G401.6 (cell line): Measurements from ENCODE around the gene PSMG4.

Experiments
- FAIRE-seq: peaks from 2 replicates; lab custom pipeline; 2012; peaks lifted over from hg19 to GRCh38; lab: Jason Lieb, UNC

PSMG4 gene

DNA sequence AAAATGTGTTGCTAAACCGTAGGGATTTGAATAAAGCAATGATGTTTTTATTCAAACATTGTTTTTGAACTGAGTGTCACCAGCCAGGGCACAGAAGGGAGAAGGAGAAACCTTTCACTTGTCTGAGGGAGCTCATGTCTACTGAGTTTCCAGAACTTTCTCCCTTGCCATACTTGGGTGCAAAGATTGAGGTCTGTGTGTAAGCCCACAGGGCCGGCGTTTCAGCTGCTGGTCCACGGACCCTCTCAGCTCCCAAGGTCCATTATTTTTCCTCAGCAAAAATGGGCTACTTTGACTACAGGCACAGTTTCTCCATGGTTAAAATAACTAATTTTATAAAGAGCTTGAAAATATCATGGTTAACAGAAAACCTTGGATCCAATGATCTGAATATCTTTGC lies 32.6 kb downstream of the PSMG4 start:
- no peak for FAIRE-seq

- FAIRE-seq: no peak
Observed at GRCh38 chr6:3291987-3292386, 33.2 kb downstream of the PSMG4 start.

- no peak for FAIRE-seq
Observed at GRCh38 chr6:3292431-3293197, 33.9 kb downstream of the PSMG4 start.

DNA sequence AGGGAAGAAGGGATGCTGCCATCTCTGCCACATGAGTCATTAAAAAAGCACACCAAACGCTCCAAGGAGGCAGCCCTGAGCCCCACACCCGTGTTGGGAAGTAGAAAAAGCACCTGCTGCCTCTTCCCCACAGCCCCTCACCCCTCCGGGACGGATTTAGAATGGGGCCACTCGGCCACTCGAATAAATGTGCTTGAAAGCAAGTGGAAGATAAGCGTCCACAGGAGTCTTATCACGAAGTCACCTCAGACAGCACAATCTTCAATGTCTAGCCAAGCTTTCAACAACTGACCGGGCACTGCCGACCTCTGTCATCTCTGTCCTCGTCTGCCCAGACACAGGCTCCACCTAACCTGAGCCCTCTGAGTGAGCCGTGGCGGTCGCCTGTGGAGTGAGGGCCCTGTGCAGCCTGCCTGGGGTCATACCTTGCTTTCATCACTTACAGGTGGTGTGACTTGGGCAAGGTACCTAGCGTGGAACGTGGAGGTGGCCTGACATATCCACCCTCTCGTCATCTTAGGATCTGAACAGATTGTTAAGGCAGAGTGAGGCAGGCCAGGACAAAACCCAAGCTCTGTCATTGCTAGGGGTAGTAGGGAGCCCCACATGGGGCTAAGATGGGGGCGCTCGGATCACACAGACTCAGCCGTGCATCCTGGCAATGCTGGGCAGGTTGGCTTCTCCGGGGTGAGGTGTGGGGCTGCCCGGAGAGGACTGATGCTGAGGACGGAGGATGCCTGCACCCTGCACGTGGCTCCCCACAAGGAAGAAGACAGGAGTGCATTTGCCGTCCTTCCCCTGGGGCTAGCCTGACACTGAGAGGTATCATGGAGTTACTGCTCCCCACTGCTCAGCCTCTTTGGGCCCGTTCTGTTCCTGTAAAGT lies 34.8 kb downstream of the PSMG4 start:
- FAIRE-seq: no peak

DNA sequence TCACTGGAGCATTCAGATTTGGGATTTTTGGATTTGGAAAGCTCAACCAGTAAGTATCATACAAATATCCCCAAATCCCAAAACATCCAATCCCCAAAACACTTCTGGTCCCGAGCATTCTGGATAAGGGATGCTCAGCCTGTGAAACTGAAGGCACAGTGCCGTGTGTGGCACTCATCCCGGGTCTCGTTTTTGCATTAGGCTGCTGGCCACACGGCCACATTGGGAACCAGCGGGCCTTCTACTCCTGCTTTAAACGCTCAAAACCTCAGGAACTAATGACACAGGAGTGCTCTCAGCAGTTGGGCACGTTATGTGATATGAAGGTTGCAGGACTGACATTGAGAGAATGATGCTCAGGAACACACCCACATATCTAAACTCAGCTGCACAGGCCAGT lies 35.6 kb downstream of the PSMG4 start:
- no peak for FAIRE-seq

GRCh38 chr6:3294921-3295871 lies 36.4 kb downstream of the PSMG4 start:
- no peak for FAIRE-seq

GRCh38 chr6:3296078-3296477 lies 37.3 kb downstream of the PSMG4 start:
- no peak for FAIRE-seq

GRCh38 chr6:3296537-3296936 lies 37.8 kb downstream of the PSMG4 start:
- no peak for FAIRE-seq

- FAIRE-seq: no peak
Observed at GRCh38 chr6:3297006-3297405, 38.3 kb downstream of the PSMG4 start.

GRCh38 chr6:3297909-3298308 lies 39.2 kb downstream of the PSMG4 start:
- FAIRE-seq: no peak

DNA sequence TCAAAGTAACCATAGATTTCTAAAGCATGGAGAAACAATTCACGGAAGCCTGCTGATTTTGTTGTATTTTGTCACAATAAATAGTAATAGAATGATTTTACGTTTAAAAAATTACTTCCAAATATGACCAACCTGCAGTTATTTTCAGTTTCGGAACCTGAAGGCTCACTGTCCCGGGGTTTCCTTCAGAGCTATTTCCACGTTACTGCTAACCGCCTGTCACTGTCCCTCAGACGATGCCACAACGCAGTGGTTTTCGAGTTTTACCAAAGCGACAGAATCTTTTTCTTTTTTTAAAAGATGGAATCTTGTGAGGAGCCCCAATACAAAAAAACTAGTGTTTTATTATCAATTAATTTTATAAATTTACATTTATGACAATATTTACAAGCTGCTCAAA lies 40.5 kb downstream of the PSMG4 start:
- FAIRE-seq: no peak

- FAIRE-seq: no peak
Observed at GRCh38 chr6:3301506-3301905, 42.8 kb downstream of the PSMG4 start.

GRCh38 chr6:3303795-3304411 lies 45.2 kb downstream of the PSMG4 start:
- no peak for FAIRE-seq

- no peak for FAIRE-seq
Observed at GRCh38 chr6:3304500-3305215, 45.9 kb downstream of the PSMG4 start.

GRCh38 chr6:3305216-3305565 lies 46.4 kb downstream of the PSMG4 start:
- no peak for FAIRE-seq

GRCh38 chr6:3305831-3306230 lies 47.1 kb downstream of the PSMG4 start:
- FAIRE-seq: no peak

GRCh38 chr6:3306848-3307247 lies 48.1 kb downstream of the PSMG4 start:
- FAIRE-seq: no peak

GRCh38 chr6:3307436-3307835 lies 48.7 kb downstream of the PSMG4 start:
- FAIRE-seq: no peak

DNA sequence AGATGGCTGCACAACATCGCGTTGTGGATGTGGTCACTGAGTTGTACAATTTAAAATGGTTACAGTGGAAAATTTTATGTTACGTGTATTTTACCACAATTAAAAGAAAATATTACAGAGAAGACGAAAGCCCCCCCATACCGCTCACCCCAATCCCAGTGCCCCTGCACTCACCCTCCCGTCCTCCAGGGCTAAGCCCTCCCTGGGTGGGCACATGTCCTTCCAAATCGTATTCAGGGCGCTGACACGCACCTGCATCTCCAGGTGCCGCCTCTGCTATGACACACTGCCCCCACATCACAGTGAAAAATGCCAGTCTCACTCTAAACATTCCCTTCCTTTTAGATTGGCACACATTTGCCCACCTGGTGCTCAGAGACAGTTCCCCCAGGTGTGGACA lies 49.4 kb downstream of the PSMG4 start:
- FAIRE-seq: no peak

DNA sequence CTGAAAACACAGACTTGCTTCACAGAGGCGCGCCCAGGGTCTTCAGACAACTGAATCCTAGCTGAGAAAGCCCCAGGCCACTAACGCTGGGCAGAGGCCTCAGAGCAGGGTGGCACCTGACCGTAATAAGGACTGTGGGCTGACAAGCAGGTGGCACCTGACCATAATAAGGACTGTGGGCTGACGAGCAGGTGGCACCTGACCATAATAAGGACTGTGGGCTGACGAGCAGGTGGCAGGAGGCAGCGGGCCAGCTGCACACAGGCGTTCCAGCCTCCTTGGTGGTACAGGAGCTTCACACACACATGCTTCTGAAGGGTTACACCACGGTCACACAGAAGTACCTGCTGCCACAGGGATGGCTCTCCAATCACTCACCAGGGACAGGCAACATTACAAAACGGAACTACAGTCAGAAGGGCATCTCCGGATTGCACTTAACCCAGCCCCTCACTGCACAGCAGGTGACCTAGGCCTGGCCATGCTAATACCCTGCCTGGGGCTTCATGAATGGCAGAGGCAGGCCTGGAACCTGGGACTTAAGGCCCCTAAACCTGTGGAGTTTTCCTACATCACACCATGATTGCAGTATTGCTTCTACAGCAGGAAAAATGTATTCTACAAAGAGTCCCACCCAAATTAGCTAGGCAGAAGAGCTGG lies 50.8 kb downstream of the PSMG4 start:
- FAIRE-seq: no peak

GRCh38 chr6:3310051-3310448 lies 51.3 kb downstream of the PSMG4 start:
- no peak for FAIRE-seq
